ENCODE data around the gene CNPY4.

CNPY4 gene

GRCh38 chr7:100090527-100091410 is 28.7 kb upstream of the CNPY4 start:
- no peak for TF ChIP-seq CTCF (IDR thresholded peaks at IDR 0.05; ENCODE audit: low read depth, low read length, missing control alignments)
- DNase-seq (ENCODE audit: extremely low read depth, low read depth) = no peak
- H3K4me3 ChIP-seq (replicated peaks; ENCODE audit: low read depth, low read length) = peak overlapping the region; percentile 5; the same call in 1 of the 2 replicates

GRCh38 chr7:100091411-100092181 is 27.8 kb upstream of the CNPY4 start:
- peak; percentile 31 for TF ChIP-seq CTCF (IDR thresholded peaks at IDR 0.05; ENCODE audit: low read depth, low read length, missing control alignments)
- DNase-seq (ENCODE audit: extremely low read depth, low read depth) = no peak
- no peak overlapping the region for H3K4me3 ChIP-seq (replicated peaks; ENCODE audit: low read depth, low read length)

GRCh38 chr7:100093054-100093453 is 26.4 kb upstream of the CNPY4 start:
- DNase-seq (ENCODE audit: extremely low read depth, low read depth) = no peak
- no peak overlapping the region for H3K4me3 ChIP-seq (replicated peaks; ENCODE audit: low read depth, low read length)
- TF ChIP-seq CTCF (IDR thresholded peaks at IDR 0.05; ENCODE audit: low read depth, low read length, missing control alignments) = no peak

GRCh38 chr7:100093498-100093897 is 25.9 kb upstream of the CNPY4 start:
- no peak for TF ChIP-seq CTCF (IDR thresholded peaks at IDR 0.05; ENCODE audit: low read depth, low read length, missing control alignments)
- no peak overlapping the region for H3K4me3 ChIP-seq (replicated peaks; ENCODE audit: low read depth, low read length)
- no peak for DNase-seq (ENCODE audit: extremely low read depth, low read depth)

- no peak for TF ChIP-seq CTCF (IDR thresholded peaks at IDR 0.05; ENCODE audit: low read depth, low read length, missing control alignments)
- no peak overlapping the region for H3K4me3 ChIP-seq (replicated peaks; ENCODE audit: low read depth, low read length)
- DNase-seq (ENCODE audit: extremely low read depth, low read depth) = no peak
Measured at GRCh38 chr7:100093925-100094486, 25.4 kb upstream of the CNPY4 start.

GRCh38 chr7:100095289-100095688 is 24.1 kb upstream of the CNPY4 start:
- TF ChIP-seq CTCF (IDR thresholded peaks at IDR 0.05; ENCODE audit: low read depth, low read length, missing control alignments) = no peak
- no peak for DNase-seq (ENCODE audit: extremely low read depth, low read depth)

More at GRCh38 chr7:100095289-100095688, 24.1 kb upstream of the CNPY4 start:
- H3K4me3 ChIP-seq (replicated peaks; ENCODE audit: low read depth, low read length) = no peak overlapping the region
